GM10266 (cell line): ENCODE measurements around the gene TMEM169.

Experiments
- DNase-seq: peaks from one replicate; pipeline ENCODE4 v3.0.0; 2012; ENCODE audit errors: extremely low spot score
- CTCF ChIP-seq: IDR thresholded peaks from 2 replicates; pipeline ENCODE4 v1.5.1; 2012; ENCODE audit warnings: mild to moderate bottlenecking, low read depth; ENCODE audit not compliant: control insufficient read depth, insufficient read depth; ENCODE audit errors: missing control alignments

TMEM169 gene

GRCh38 chr2:216081487-216082116, at the start of gene TMEM169, which contains the start of gene PECR:
TMEM169 (plus strand) TSS chr2:216081919; CDS start chr2:216095964, 14,045 bp downstream.
PECR (minus strand) TSS chr2:216081809; CDS start chr2:216081741, 68 bp downstream.
- TF ChIP-seq CTCF = no peak
- DNase-seq = peak; percentile 84

GRCh38 chr2:216031960-216032689, 49.6 kb upstream of the TMEM169 start:
- peak; percentile 48 for DNase-seq
- TF ChIP-seq CTCF = no peak

GRCh38 chr2:216033403-216033802, 48.3 kb upstream of the TMEM169 start:
- TF ChIP-seq CTCF = no peak
- no peak for DNase-seq

GRCh38 chr2:216034065-216034464, 47.7 kb upstream of the TMEM169 start:
- peak; percentile 64 for DNase-seq
- peak; percentile 83 for TF ChIP-seq CTCF

- DNase-seq = no peak
- TF ChIP-seq CTCF = no peak
Measured at GRCh38 chr2:216039918-216040317, 41.8 kb upstream of the TMEM169 start.

GRCh38 chr2:216041438-216041837, 40.3 kb upstream of the TMEM169 start:
- TF ChIP-seq CTCF = no peak

GRCh38 chr2:216043949-216044348, 37.8 kb upstream of the TMEM169 start:
- no peak for TF ChIP-seq CTCF
- no peak for DNase-seq

More at GRCh38 chr2:216041438-216041837, 40.3 kb upstream of the TMEM169 start:
- no peak for DNase-seq
